SU-DHL-6 (cell line): ENCODE measurements around the gene RAC2.

Source experiments
- H2AFZ ChIP-seq: fragments of 200-600 bp; sonication (generic); 2 replicates; pipeline ENCODE4 v1.6.1; 2014; ENCODE audit warnings: low read depth, mild to moderate bottlenecking, moderate library complexity, mixed read lengths, antibody characterized with exemption, low read length; ENCODE audit not compliant: severe bottlenecking
- H3F3A ChIP-seq: fragments of 200-600 bp; shearing (Covaris generic); 2 replicates; pipeline ENCODE4 v1.6.0; 2016; ENCODE audit warnings: antibody characterized with exemption, mild to moderate bottlenecking; ENCODE audit not compliant: insufficient read depth
- H3K27ac ChIP-seq: fragments of 200-600 bp; sonication (generic); 2 replicates; pipeline ENCODE4 v1.5.1; 2016; ENCODE audit warnings: low read depth, mild to moderate bottlenecking, low read length, moderate library complexity, mixed read lengths
- H3K27me3 ChIP-seq: fragments of 200-600 bp; sonication (generic), shearing (Covaris generic); 2 replicates; pipeline ENCODE4 v1.6.0; 2014; ENCODE audit warnings: mild to moderate bottlenecking, low read length
- H3K36me3 ChIP-seq: fragments of 200-600 bp; sonication (generic); 2 replicates; pipeline ENCODE4 v1.6.1; 2014; ENCODE audit warnings: mild to moderate bottlenecking, low read length, mixed read lengths
- H3K4me2 ChIP-seq: fragments of 300-600, 200-600 bp; shearing (Covaris generic), sonication (generic); 2 replicates; pipeline ENCODE4 v1.6.0; 2014; ENCODE audit warnings: low read length, low read depth, mild to moderate bottlenecking; ENCODE audit not compliant: poor library complexity, severe bottlenecking
- H3K4me3 ChIP-seq: fragments of 200-600 bp; sonication (generic); 2 replicates; pipeline ENCODE4 v1.5.1; 2014; ENCODE audit warnings: antibody characterized with exemption, low read length, mild to moderate bottlenecking, mixed read lengths; ENCODE audit not compliant: insufficient read depth, poor library complexity, severe bottlenecking
- H3K79me2 ChIP-seq: fragments of 200-600 bp; sonication (generic); 2 replicates; pipeline ENCODE4 v1.6.1; 2014; ENCODE audit warnings: mild to moderate bottlenecking, low read length, moderate library complexity; ENCODE audit not compliant: insufficient read depth
- H3K9ac ChIP-seq: fragments of 200-600 bp; sonication (generic); 2 replicates; pipeline ENCODE4 v1.7.0; 2014; ENCODE audit warnings: mild to moderate bottlenecking, low read length
- H3K9me2 ChIP-seq: fragments of 200-600 bp; sonication (generic); replicated peaks from 2 replicates; pipeline ENCODE4 v1.6.1; 2014; ENCODE audit warnings: low read length; ENCODE audit not compliant: insufficient read depth
- H3K9me3 ChIP-seq: fragments of 200-600 bp; sonication (generic); 2 replicates; pipeline ENCODE4 v1.6.1; 2014; ENCODE audit warnings: low read length, mixed read lengths; ENCODE audit not compliant: insufficient read depth
- H4K20me1 ChIP-seq: fragments of 200-600 bp; sonication (generic); 2 replicates; pipeline ENCODE4 v1.6.1; 2014; ENCODE audit warnings: low read depth, mild to moderate bottlenecking, antibody characterized with exemption, low read length, moderate library complexity, mixed read lengths
- CTCF ChIP-seq: fragments of 200-600 bp; sonication (generic); IDR thresholded peaks from one replicate; pipeline ENCODE4 v1.5.1; 2017; ENCODE audit warnings: antibody characterized with exemption, mild to moderate bottlenecking, low read length, moderate library complexity; ENCODE audit not compliant: insufficient read depth, poor library complexity, severe bottlenecking
- EZH2phosphoT487 ChIP-seq: fragments of 200-600 bp; sonication (generic), shearing (Covaris generic); conservative IDR thresholded peaks from 2 replicates; pipeline ENCODE4 v1.6.1; 2018; ENCODE audit warnings: mild to moderate bottlenecking, antibody characterized with exemption, low read length, moderate library complexity, mixed read lengths

RAC2 gene

GRCh38 chr22:37260155-37260795 is 16.2 kb upstream of the RAC2 start:
- Histone ChIP-seq H3K27me3 (no peaks in the 10 kb centered on the region), H3K9me3 (peaks cover 8% of the 10 kb centered on the region; the same call in 1 of the 2 replicates), H3K4me2 (peak overlapping the region; percentile 17), H3K9ac (no peak overlapping the region), H4K20me1 (no peaks in the 10 kb centered on the region), H2AFZ (no peak overlapping the region), H3K4me3 (no peak overlapping the region), H3K79me2 (no peaks in the 10 kb centered on the region), H3K27ac (no peak overlapping the region), H3F3A (no peaks in the 10 kb centered on the region), H3K9me2 (no peaks in the 10 kb centered on the region), H3K36me3 (no peaks in the 10 kb centered on the region; the same call in 1 of the 2 replicates)
- TF ChIP-seq EZH2phosphoT487 (no peak), CTCF (no peak)

- Histone ChIP-seq H3K9me3 (peaks cover 8% of the 10 kb centered on the region; the same call in 1 of the 2 replicates), H3K9ac (no peak overlapping the region), H3K4me3 (no peak overlapping the region), H3K79me2 (no peaks in the 10 kb centered on the region), H3F3A (no peaks in the 10 kb centered on the region), H3K36me3 (no peaks in the 10 kb centered on the region; the same call in 1 of the 2 replicates), H4K20me1 (no peaks in the 10 kb centered on the region), H3K27ac (no peak overlapping the region), H3K9me2 (no peaks in the 10 kb centered on the region), H2AFZ (no peak overlapping the region), H3K4me2 (no peak overlapping the region), H3K27me3 (no peaks in the 10 kb centered on the region)
- peak; percentile 33 for TF ChIP-seq CTCF
- TF ChIP-seq EZH2phosphoT487: no peak
Measured at GRCh38 chr22:37259540-37260029, 15.5 kb upstream of the RAC2 start.

GRCh38 chr22:37258753-37259401 is 14.8 kb upstream of the RAC2 start:
- Histone ChIP-seq H3K27ac (no peak overlapping the region), H2AFZ (no peak overlapping the region), H3K79me2 (no peaks in the 10 kb centered on the region), H3K4me3 (no peak overlapping the region), H3K9ac (no peak overlapping the region), H3K9me2 (no peaks in the 10 kb centered on the region), H3K9me3 (peaks cover 3% of the 10 kb centered on the region; the same call in 1 of the 2 replicates), H3K27me3 (no peaks in the 10 kb centered on the region), H3K4me2 (no peak overlapping the region), H3K36me3 (no peaks in the 10 kb centered on the region; the same call in 1 of the 2 replicates), H4K20me1 (no peaks in the 10 kb centered on the region), H3F3A (no peaks in the 10 kb centered on the region)
- TF ChIP-seq CTCF (no peak), EZH2phosphoT487 (no peak)
